ENCODE data around the gene GMPS. TPM values are rescaled to one million over a fixed set of nuclear protein-coding genes. Genes with fewer than 3 reads are reported as not detected.

Gene GMPS
- total and polyA plus RNA-seq, 2 of the 13 experiments (the other 11 are each of a cell fraction or from before 2014, with no cell fraction given), result 29.6 to 85.5 TPM

GRCh38 chr3:155854141-155854940, 16.1 kb upstream of the GMPS start, which contains the start of gene SLC33A1 (continued):
- 0 out of 2 replicates have a peak, but pooled peaks have one; percentile 6 for TF ChIP-seq ZBTB39 (CRISPR knock-in tag; IDR thresholded peaks at IDR 0.05)
- TF ChIP-seq KLF12 (CRISPR knock-in tag; IDR thresholded peaks at IDR 0.05; ENCODE audit: borderline replicate concordance), result no peak
- TF ChIP-seq NR0B2 (CRISPR knock-in tag; IDR thresholded peaks at IDR 0.05), result no peak
- peak; percentile 79 for TF ChIP-seq TSC22D2 (CRISPR knock-in tag; IDR thresholded peaks at IDR 0.05; ENCODE audit: borderline replicate concordance)
- peak; percentile 82; the same call in 1 of the 2 replicates for TF ChIP-seq THAP7 (CRISPR knock-in tag; IDR thresholded peaks at IDR 0.05)
- TF ChIP-seq ZNF101 (CRISPR knock-in tag; IDR thresholded peaks at IDR 0.05; ENCODE audit: borderline replicate concordance, low read depth), result no peak
- TF ChIP-seq SOX6 (IDR thresholded peaks at IDR 0.05), result no peak
- TF ChIP-seq SOX6 (CRISPR knock-in tag; IDR thresholded peaks at IDR 0.05), result peak; percentile 88
- peak; percentile 87; the same call in 1 of the 2 replicates for TF ChIP-seq ZSCAN5A (CRISPR knock-in tag; IDR thresholded peaks at IDR 0.05; ENCODE audit: borderline replicate concordance)
- TF ChIP-seq PAWR (CRISPR knock-in tag; IDR thresholded peaks at IDR 0.05; ENCODE audit: borderline replicate concordance), result no peak; the same call in 1 of the 2 replicates
- TF ChIP-seq BRCA1 (CRISPR knock-in tag; IDR thresholded peaks at IDR 0.05), result 0 out of 2 replicates have a peak, but pooled peaks have one; percentile 12
- TF ChIP-seq HDAC6 (IDR thresholded peaks at IDR 0.05; ENCODE audit: low read depth, low read length), result no peak
- TF ChIP-seq NFKB2 (CRISPR knock-in tag; IDR thresholded peaks at IDR 0.05; ENCODE audit: borderline replicate concordance), result peak; percentile 77; the same call in 1 of the 2 replicates
- TF ChIP-seq GFI1 (CRISPR knock-in tag; IDR thresholded peaks at IDR 0.05; ENCODE audit: borderline replicate concordance), result peak; percentile 88
- peak; percentile 88 for TF ChIP-seq ZNF747 (CRISPR knock-in tag; IDR thresholded peaks at IDR 0.05; ENCODE audit: borderline replicate concordance)
- TF ChIP-seq E2F2 (CRISPR knock-in tag; IDR thresholded peaks at IDR 0.05; ENCODE audit: borderline replicate concordance), result no peak
- TF ChIP-seq GMEB1 (CRISPR knock-in tag; IDR thresholded peaks at IDR 0.05; ENCODE audit: borderline replicate concordance), result peak; percentile 93
- peak; percentile 85; the same call in 1 of the 2 replicates for TF ChIP-seq RFXAP (CRISPR knock-in tag; IDR thresholded peaks at IDR 0.05; ENCODE audit: borderline replicate concordance)
- TF ChIP-seq KDM2A (CRISPR knock-in tag; IDR thresholded peaks at IDR 0.05; ENCODE audit: borderline replicate concordance, low read depth), result peak; percentile 95
- TF ChIP-seq SALL2 (CRISPR knock-in tag; IDR thresholded peaks at IDR 0.05), result peak; percentile 67; the same call in 1 of the 2 replicates
